ENCODE measurements around the gene KCNJ10. TPM values are rescaled to one million over a fixed set of nuclear protein-coding genes. Genes with fewer than 3 reads are reported as not detected.
A peak's percentile ranks its signal among the peaks of the same experiment; 100 is the strongest.
"Not testable (repeated sequence)": the region's sequence is repeated elsewhere in the genome, so short reads cannot be mapped to it uniquely, and the experiment has no call there.

KCNJ10 gene
- total RNA-seq, 1 experiment from 2014 or later, result 0.26 TPM

- not testable (repeated sequence) for DNase-seq (ENCODE audit: low read depth, low spot score)
These were observed 19.8 kb downstream of the KCNJ10 start for GRCh38 chr1:160050182-160050581.

GRCh38 chr1:160049101-160049500 lies 20.9 kb downstream of the KCNJ10 start:
- in situ Hi-C loops (cut with HindIII; ENCODE audit: low pct_unique_long_range_greater_than_20kb, low sequenced_read_pairs), result no loop called here
- no peak for DNase-seq (ENCODE audit: low read depth, low spot score)

More at GRCh38 chr1:160050182-160050581, 19.8 kb downstream of the KCNJ10 start:
- in situ Hi-C loops (cut with HindIII; ENCODE audit: low pct_unique_long_range_greater_than_20kb, low sequenced_read_pairs), result not testable (repeated sequence)

GRCh38 chr1:160048335-160048734 lies 21.6 kb downstream of the KCNJ10 start:
- no peak for DNase-seq (ENCODE audit: low read depth, low spot score)
- in situ Hi-C loops (cut with HindIII; ENCODE audit: low pct_unique_long_range_greater_than_20kb, low sequenced_read_pairs), result no loop called here

DNA sequence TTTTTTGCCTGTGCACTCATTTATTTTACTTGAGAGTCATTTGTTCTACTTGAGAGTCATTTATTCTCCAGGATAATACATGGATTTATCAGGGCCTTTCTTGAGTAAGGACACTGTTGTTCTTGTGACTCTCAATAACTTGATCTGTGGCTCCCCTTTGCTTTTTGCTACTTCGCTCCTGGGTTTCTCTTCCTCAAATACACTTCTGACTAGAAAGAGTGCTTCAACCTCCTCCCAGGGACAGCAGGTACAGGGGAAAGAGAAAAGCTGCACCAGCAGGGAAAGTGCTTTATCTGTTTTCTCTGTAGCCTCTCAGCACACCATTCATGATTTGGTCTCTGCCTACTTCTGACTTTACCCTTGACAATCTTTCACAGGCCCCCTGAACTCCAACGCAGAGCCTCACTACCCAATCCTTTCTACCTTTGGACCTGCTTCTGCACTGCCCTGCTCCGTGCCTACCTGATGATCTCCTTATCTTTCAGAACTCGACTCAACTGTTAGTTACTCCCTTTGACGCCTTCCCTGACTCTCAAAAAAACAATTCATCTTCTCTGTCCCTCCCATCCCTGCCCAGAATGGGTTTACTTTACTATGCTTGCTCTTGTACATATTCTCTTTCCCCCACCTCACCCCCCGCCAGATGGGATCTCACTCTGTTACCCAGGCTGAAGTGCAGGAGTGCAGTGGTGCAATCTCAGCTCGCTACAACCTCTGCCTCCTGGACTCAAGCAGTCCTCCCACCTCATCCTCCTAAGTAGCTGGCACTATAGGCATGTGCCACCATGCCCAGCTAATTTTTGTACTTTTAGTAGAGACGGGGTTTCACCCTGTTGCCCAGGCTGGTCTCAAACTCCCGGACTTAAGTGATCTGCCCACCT lies 22.6 kb downstream of the KCNJ10 start:
- in situ Hi-C loops (cut with HindIII; ENCODE audit: low pct_unique_long_range_greater_than_20kb, low sequenced_read_pairs), result no loop called here
- no peak for DNase-seq (ENCODE audit: low read depth, low spot score)

DNA sequence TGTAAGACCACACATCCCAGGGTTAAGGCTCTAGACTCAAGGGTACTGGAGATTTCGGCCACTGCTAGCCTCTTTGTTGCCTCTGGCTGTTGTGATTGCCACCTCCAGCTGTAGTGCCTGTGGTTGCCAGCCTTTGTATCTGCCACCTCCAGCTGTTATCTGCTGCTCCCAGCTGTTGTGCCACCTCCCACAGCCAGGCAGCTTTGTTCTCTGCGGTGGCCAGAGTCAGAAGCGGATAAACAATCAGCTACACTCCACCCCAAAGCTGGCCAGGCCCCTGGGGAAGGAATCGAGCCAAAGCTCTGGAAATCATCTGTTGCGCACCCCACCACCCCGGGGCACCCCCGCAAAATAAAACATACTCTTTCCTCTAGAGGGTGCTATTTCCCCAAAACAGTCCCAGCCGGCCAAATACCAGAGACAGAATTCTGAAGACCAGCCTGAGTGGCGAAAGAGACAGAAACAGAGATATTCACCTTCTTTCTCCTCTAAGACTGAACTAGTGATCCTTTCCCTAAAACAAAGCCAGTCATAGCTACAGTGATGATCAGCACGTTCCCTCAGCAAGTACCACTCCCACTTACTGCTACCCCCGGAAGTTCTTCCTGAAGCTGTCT lies 23.4 kb downstream of the KCNJ10 start:
- peak; percentile 60 for DNase-seq (ENCODE audit: low read depth, low spot score)
- in situ Hi-C loops (cut with HindIII; ENCODE audit: low pct_unique_long_range_greater_than_20kb, low sequenced_read_pairs), result no loop called here

GRCh38 chr1:160045653-160046052 lies 24.3 kb downstream of the KCNJ10 start:
- in situ Hi-C loops (cut with HindIII; ENCODE audit: low pct_unique_long_range_greater_than_20kb, low sequenced_read_pairs), result no loop called here
- no peak for DNase-seq (ENCODE audit: low read depth, low spot score)

- no peak for DNase-seq (ENCODE audit: low read depth, low spot score)
- in situ Hi-C loops (cut with HindIII; ENCODE audit: low pct_unique_long_range_greater_than_20kb, low sequenced_read_pairs), result no loop called here
These were observed 26.4 kb downstream of the KCNJ10 start for GRCh38 chr1:160043543-160043942.

- in situ Hi-C loops (cut with HindIII; ENCODE audit: low pct_unique_long_range_greater_than_20kb, low sequenced_read_pairs), result no loop called here
- no peak for DNase-seq (ENCODE audit: low read depth, low spot score)
These were observed 29.5 kb downstream of the KCNJ10 start for GRCh38 chr1:160040476-160040875.

DNA sequence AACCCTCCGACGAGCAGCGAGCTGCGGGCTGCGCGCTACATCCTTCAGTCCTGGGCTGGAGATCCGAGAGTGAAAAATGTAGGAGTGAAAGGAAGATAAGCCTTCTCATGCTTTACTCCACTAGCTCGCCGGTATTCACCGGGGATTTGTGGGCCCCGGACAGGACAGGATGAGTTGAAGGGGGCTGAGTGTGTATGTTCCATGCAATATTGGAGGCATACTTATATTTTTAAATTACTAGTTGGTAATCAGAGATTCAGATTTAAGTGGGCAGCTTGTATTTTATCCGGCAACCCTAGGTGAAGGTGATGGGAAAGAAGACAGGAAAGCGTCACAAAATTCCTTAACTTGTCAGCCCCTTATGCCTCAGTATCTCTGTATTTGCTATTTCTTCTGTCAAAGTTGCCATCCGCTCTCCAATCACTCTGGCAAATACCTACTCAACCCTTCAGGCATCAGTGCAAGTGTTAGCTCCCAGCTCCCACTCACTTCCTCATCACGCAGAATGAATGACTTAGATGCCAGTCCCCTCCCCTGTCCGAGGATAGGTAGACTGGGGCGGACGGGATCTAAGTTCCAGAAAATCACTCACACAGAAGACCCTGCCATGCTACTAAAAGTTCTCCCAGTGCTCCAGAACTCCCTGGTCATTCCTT lies 37.7 kb downstream of the KCNJ10 start:
- in situ Hi-C loops (cut with HindIII; ENCODE audit: low pct_unique_long_range_greater_than_20kb, low sequenced_read_pairs), result no loop called here
- peak; percentile 9 for DNase-seq (ENCODE audit: low read depth, low spot score)

- DNase-seq (ENCODE audit: low read depth, low spot score), result peak; percentile 92
- in situ Hi-C loops (cut with HindIII; ENCODE audit: low pct_unique_long_range_greater_than_20kb, low sequenced_read_pairs), result no loop called here
These were observed 38.4 kb downstream of the KCNJ10 start, which contains the start of gene PIGM for GRCh38 chr1:160031365-160032164. TSS of gene PIGM (minus strand) at chr1:160031990. CDS start at chr1:160031739, 251 bp downstream.

GRCh38 chr1:160030657-160031364 lies 39.1 kb downstream of the KCNJ10 start:
- in situ Hi-C loops (cut with HindIII; ENCODE audit: low pct_unique_long_range_greater_than_20kb, low sequenced_read_pairs), result no loop called here
- DNase-seq (ENCODE audit: low read depth, low spot score), result no peak

DNA sequence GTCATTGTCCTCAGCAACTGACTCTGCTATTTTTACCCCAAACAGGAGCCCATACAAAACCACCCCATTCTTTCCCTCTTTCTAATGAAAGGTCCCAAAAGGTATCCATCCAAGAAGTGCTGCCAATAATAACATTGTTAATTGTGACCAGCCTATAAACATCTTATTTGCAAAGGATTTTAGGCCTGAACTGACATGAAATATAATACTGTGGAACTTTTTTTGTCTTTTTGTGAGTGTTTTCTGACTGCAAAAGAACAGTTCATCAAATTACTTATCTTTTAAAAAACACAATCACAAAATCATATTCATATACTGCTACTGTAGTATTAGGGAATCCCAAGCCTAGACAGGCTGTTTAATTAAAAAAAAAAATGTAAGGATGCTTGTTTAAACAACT lies 41.5 kb downstream of the KCNJ10 start:
- DNase-seq (ENCODE audit: low read depth, low spot score), result peak; percentile 36
- in situ Hi-C loops (cut with HindIII; ENCODE audit: low pct_unique_long_range_greater_than_20kb, low sequenced_read_pairs), result no loop called here

- in situ Hi-C loops (cut with HindIII; ENCODE audit: low pct_unique_long_range_greater_than_20kb, low sequenced_read_pairs), result no loop called here
- no peak for DNase-seq (ENCODE audit: low read depth, low spot score)
These were observed 44.6 kb downstream of the KCNJ10 start for GRCh38 chr1:160025314-160025713.

GRCh38 chr1:160024195-160024905 lies 45.6 kb downstream of the KCNJ10 start:
- in situ Hi-C loops (cut with HindIII; ENCODE audit: low pct_unique_long_range_greater_than_20kb, low sequenced_read_pairs), result no loop called here
- DNase-seq (ENCODE audit: low read depth, low spot score), result peak; percentile 76

DNA sequence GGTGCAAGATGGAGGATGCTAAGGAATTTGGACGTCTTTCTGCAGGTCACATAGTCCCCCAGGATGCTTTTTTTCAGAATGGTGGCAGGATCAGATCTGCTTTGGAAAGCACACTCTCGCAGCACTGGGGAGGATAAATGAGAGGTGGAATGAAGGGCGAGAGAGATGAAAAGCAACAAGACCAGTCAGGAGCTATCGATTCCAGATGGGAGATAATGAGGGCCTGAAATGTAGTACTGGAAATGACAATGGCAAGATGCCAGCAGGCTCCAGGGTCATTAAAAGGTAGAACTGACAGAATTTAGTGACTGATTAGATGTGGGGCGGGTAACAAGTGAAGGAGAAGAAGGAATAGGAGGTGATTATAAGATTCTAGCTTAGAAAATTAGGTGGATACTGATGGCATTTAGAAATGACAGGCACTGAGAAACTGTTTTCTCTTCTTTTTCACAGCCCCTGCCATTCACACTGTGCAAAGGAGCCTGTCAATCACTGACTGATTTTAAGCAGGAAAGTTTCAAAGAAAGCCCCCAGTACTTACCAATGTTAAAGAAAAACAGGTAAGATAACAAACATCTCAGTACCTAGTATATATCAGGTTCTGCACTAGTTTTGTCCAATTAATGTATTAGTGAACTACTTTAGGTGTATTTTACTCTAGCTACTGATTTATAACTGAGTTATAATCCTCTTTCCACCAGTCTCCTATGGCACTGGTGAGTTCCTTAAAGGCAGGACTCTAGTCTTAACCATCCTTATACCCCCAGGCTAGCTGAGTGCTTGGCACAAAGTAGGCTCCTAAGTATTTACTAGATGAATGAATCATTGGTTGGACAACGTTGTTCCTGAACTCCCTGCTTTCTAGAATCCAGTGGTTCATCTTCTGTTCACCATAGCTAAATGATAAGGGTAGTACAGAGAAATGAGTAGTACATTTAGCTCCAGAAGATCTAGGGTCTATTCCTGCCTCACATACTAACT lies 47.3 kb downstream of the KCNJ10 start:
- in situ Hi-C loops (cut with HindIII; ENCODE audit: low pct_unique_long_range_greater_than_20kb, low sequenced_read_pairs), result no loop called here
- peak; percentile 31 for DNase-seq (ENCODE audit: low read depth, low spot score)
